Endothelial cell of umbilical vein (primary cell): ENCODE results near the gene MYDGF. TPM values are rescaled to one million over a fixed set of nuclear protein-coding genes. Genes with fewer than 3 reads are reported as not detected.

Experiments
- BruUV-seq: library from RNA; stranded (reverse); fragments of 400-500 nt; replicated peaks from 2 replicates; lab custom pipeline; 2021; lab: Mats Ljungman, UMichigan
- CTCF ChIA-PET: fragments of 300-600, 350-600 bp; sonication (Branson Sonifier 250); formaldehyde crosslinking; loops from one replicate; lab custom pipeline; 2021; ENCODE audit warnings: antibody characterized with exemption, inconsistent platforms; lab: Charles Lee
- POLR2A ChIA-PET: fragments of 300-600, 350-600 bp; sonication (Branson Sonifier 250); formaldehyde crosslinking; loops from one replicate; lab custom pipeline; 2021; ENCODE audit warnings: antibody characterized with exemption, inconsistent platforms; lab: Charles Lee
- DNase-seq: peaks from one replicate; pipeline ENCODE4 v3.0.0-alpha.2; 2011; ENCODE audit warnings: low read depth, low spot score
- FAIRE-seq: peaks from 2 replicates; lab custom pipeline; 2011; peaks lifted over from hg19 to GRCh38; lab: Jason Lieb, UNC
- H2AFZ ChIP-seq: 2 replicates; pipeline ENCODE4 v1.6.0; 2012; ENCODE audit warnings: low read depth, low read length, control low read depth, inconsistent platforms
- H3K27ac ChIP-seq: 2 replicates; pipeline ENCODE4 v1.5.1; 2011; ENCODE audit warnings: low read depth, mild to moderate bottlenecking, control low read depth, low read length, moderate library complexity; ENCODE audit not compliant: insufficient read depth
- H3K27me3 ChIP-seq, 2 experiments: 2 replicates each; pipeline versions ENCODE4 v1.6.0 to v1.6.1; 2011; ENCODE audit warnings: low read length in 2 of 2, mixed read lengths in 1 of 2; ENCODE audit not compliant: control insufficient read depth in 2 of 2, insufficient read depth in 2 of 2
- H3K36me3 ChIP-seq, 2 experiments: 2 replicates in 1 of 2; 3 replicates in 1 of 2; pipeline ENCODE4 v1.5.1; 2011; ENCODE audit warnings: low read length in 2 of 2, mild to moderate bottlenecking in 1 of 2, moderate library complexity in 1 of 2; ENCODE audit not compliant: control insufficient read depth in 2 of 2, insufficient read depth in 2 of 2; ENCODE audit errors: extremely low read depth in 1 of 2
- H3K4me1 ChIP-seq: 3 replicates; pipeline ENCODE4 v1.5.1; 2011; ENCODE audit warnings: mild to moderate bottlenecking, low read length; ENCODE audit not compliant: control insufficient read depth, insufficient read depth; ENCODE audit errors: extremely low read depth
- H3K4me2 ChIP-seq: 2 replicates; pipeline ENCODE4 v1.6.1; 2011; ENCODE audit warnings: low read length, control low read depth, mixed read lengths; ENCODE audit not compliant: insufficient read depth
- H3K4me3 ChIP-seq, 3 experiments: fragments of 200-600 bp in 1 of 3; sonication (generic), shearing (Covaris generic) in 1 of 3; replicated peaks in 1 of 3; 2 replicates each; pipeline ENCODE4 v1.5.1; 2011 to 2016; ENCODE audit warnings: control low read depth in 3 of 3, low read length in 3 of 3, mild to moderate bottlenecking in 2 of 3, inconsistent platforms in 1 of 3, low read depth in 1 of 3, moderate library complexity in 1 of 3; ENCODE audit not compliant: insufficient read depth in 1 of 3
- H3K79me2 ChIP-seq: 2 replicates; pipeline ENCODE4 v1.6.0; 2012; ENCODE audit warnings: low read length, inconsistent platforms; ENCODE audit not compliant: control insufficient read depth, insufficient read depth
- H3K9ac ChIP-seq: replicated peaks from 2 replicates; pipeline ENCODE3; 2011; ENCODE audit warnings: low read length, control low read depth; ENCODE audit not compliant: insufficient read depth; ENCODE audit errors: extremely low read depth
- H3K9me1 ChIP-seq: replicated peaks from 3 replicates; pipeline ENCODE4 v1.6.0; 2011; ENCODE audit warnings: mild to moderate bottlenecking, low read length; ENCODE audit not compliant: control insufficient read depth, insufficient read depth; ENCODE audit errors: extremely low read depth
- H3K9me3 ChIP-seq: replicated peaks from 2 replicates; pipeline ENCODE4 v1.5.1; 2012; ENCODE audit warnings: low read length, inconsistent platforms; ENCODE audit not compliant: control insufficient read depth, insufficient read depth
- H4K20me1 ChIP-seq: replicated peaks from 2 replicates; pipeline ENCODE3; 2011; ENCODE audit warnings: mild to moderate bottlenecking, low read length; ENCODE audit not compliant: control insufficient read depth, insufficient read depth; ENCODE audit errors: extremely low read depth
- EZH2 ChIP-seq: IDR thresholded peaks from 2 replicates; pipeline ENCODE4 v1.6.1; 2012; ENCODE audit warnings: borderline replicate concordance, low read depth, mild to moderate bottlenecking, moderate library complexity, low read length, inconsistent platforms; ENCODE audit not compliant: severe bottlenecking
- FOS ChIP-seq: IDR thresholded peaks from 2 replicates; pipeline ENCODE4 v1.6.1; 2011; ENCODE audit warnings: mild to moderate bottlenecking, low read length, moderate library complexity, borderline replicate concordance; ENCODE audit not compliant: insufficient read depth
- GATA2 ChIP-seq: IDR thresholded peaks from 2 replicates; pipeline ENCODE4 v1.7.0; 2011; ENCODE audit warnings: low read depth, mild to moderate bottlenecking, moderate library complexity, mixed read lengths, low read length; ENCODE audit not compliant: insufficient read length, insufficient read depth
- JUN ChIP-seq: IDR thresholded peaks from 2 replicates; pipeline ENCODE4 v1.6.1; 2011; ENCODE audit warnings: borderline replicate concordance, low read depth; ENCODE audit not compliant: insufficient read length, insufficient read depth
- MYC ChIP-seq: IDR thresholded peaks from one replicate; pipeline ENCODE4 v1.6.1; 2011; ENCODE audit warnings: mild to moderate bottlenecking, low read depth, low read length
- POLR2A ChIP-seq: IDR thresholded peaks from 2 replicates; pipeline ENCODE4 v1.6.1; 2012; ENCODE audit warnings: low read depth, mild to moderate bottlenecking, control low read depth, low read length
- POLR2AphosphoS5 ChIP-seq: IDR thresholded peaks from 2 replicates; pipeline ENCODE4 v1.6.1; 2012; ENCODE audit warnings: low read depth, mild to moderate bottlenecking, control low read depth, low read length, moderate library complexity; ENCODE audit not compliant: insufficient read depth
- dilution Hi-C: fragments of 300-500 bp; cut with MboI; formaldehyde crosslinking; loops from one replicate; pipeline ENCODE4 v1.15.0; 2019; ENCODE audit warnings: low sequenced_read_pairs; ENCODE audit not compliant: extremely low pct_ligation_motif_present
- intact Hi-C: fragments of 100-400 bp; cut with micrococcal nuclease; formaldehyde crosslinking; loops from one replicate; pipeline ENCODE4 v1.10.0; 2022
- polyA plus RNA-seq, 4 experiments: library from polyadenylated mRNA; depleted of rRNA in 3 of 4; stranded (reverse) in 3 of 4; unstranded in 1 of 4; fragments of >200 nt; gene quantifications; 2 replicates each; pipeline versions ENCODE4 v1.2.1 to v1.2.3, GENCODE V29; 2011 to 2012; ENCODE audit warnings: missing spikeins in 1 of 4
- total RNA-seq: library from RNA; stranded (reverse); gene quantifications from 2 replicates; pipeline ENCODE4 v1.2.3, GENCODE V29; 2021
- TF ChIP-seq, protein P1 (sequence below): IDR thresholded peaks from 2 replicates; pipeline ENCODE4 v1.6.1; 2011; ENCODE audit not compliant: insufficient read depth, insufficient read length
- TF ChIP-seq, protein P2 (sequence below), 2 donors: IDR thresholded peaks; 1 replicate in 1 of 2; 2 replicates in 1 of 2; pipeline ENCODE4 v1.5.1; 2011; ENCODE audit warnings: low read length in 2 of 2, mild to moderate bottlenecking in 2 of 2, moderate library complexity in 2 of 2, control low read depth in 1 of 2, inconsistent platforms in 1 of 2, low read depth in 1 of 2; ENCODE audit not compliant: insufficient read depth in 1 of 2; ENCODE audit errors: extremely low read depth in 1 of 2

Gene MYDGF
- total and polyA plus RNA-seq, 2 donors (not counting 3 experiments of a cell fraction or from before 2014, with no cell fraction given), result 191 to 337 TPM

DNA sequence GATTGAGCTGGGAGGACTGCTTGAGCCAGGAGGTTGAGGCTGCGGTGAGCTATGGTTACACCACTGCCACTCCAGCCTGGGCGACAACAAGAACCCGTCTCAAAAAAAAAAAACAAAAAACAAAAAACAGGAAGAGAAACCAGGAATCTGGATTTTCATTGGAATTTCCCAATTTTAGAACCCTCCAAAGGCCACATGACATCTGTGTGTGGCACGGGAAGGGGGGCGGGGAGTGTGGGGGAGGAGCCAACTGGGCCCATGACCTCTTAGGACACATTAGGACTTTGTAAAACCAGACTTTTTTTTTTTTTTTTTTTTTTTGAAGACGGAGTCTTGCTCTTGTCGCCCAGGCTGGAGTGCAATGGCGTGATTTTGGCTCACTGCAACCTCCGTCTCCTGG lies 21.2 kb upstream of the MYDGF start:
- BruUV-seq, result no TSS peak
- FAIRE-seq, result peak; percentile 26
- CTCF ChIA-PET, result no interaction called here
- Histone ChIP-seq H3K9me3 (no peaks in the 10 kb centered on the region), H3K36me3 (peaks cover 8 to 55% of the 10 kb centered on the region in 2 experiments), H3K4me1 (peaks cover 9% of the 10 kb centered on the region), H3K79me2 (no peaks in the 10 kb centered on the region), H2AFZ (no peak overlapping the region), H4K20me1 (no peaks in the 10 kb centered on the region), H3K27ac (no peak overlapping the region), H3K4me2 (no peak overlapping the region), H3K4me3 (no peak overlapping the region), H3K9me1 (no peaks in the 10 kb centered on the region), H3K9ac (no peak overlapping the region), H3K27me3 (no peaks in the 10 kb centered on the region)
- TF ChIP-seq GATA2, result no peak
- TF ChIP-seq POLR2AphosphoS5, result no peak
- TF ChIP-seq JUN, result no peak
- TF ChIP-seq, protein P1, sequence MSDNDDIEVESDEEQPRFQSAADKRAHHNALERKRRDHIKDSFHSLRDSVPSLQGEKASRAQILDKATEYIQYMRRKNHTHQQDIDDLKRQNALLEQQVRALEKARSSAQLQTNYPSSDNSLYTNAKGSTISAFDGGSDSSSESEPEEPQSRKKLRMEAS, result no peak
- no peak for TF ChIP-seq EZH2
- no peak for TF ChIP-seq FOS
- no peak for TF ChIP-seq MYC
- TF ChIP-seq POLR2A, result no peak
- TF ChIP-seq, protein P2, sequence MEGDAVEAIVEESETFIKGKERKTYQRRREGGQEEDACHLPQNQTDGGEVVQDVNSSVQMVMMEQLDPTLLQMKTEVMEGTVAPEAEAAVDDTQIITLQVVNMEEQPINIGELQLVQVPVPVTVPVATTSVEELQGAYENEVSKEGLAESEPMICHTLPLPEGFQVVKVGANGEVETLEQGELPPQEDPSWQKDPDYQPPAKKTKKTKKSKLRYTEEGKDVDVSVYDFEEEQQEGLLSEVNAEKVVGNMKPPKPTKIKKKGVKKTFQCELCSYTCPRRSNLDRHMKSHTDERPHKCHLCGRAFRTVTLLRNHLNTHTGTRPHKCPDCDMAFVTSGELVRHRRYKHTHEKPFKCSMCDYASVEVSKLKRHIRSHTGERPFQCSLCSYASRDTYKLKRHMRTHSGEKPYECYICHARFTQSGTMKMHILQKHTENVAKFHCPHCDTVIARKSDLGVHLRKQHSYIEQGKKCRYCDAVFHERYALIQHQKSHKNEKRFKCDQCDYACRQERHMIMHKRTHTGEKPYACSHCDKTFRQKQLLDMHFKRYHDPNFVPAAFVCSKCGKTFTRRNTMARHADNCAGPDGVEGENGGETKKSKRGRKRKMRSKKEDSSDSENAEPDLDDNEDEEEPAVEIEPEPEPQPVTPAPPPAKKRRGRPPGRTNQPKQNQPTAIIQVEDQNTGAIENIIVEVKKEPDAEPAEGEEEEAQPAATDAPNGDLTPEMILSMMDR (IDR thresholded peaks at IDR 0.05; ENCODE audit: extremely low read depth in 1 of 2, insufficient read depth in 1 of 2, low read depth in 1 of 2, low read length in 2 of 2), result no peak
- intact Hi-C loops (no loop called here), dilution Hi-C loops (no loop called here)
- POLR2A ChIA-PET, result interaction anchor here (0.7 kb wide), 1 partner anchor 10 kb away, joined by 3 read pairs; no protein-coding TSS in a partner anchor
- DNase-seq, result no peak
